ENCODE data around the gene ARPC1A.
"Not testable (repeated sequence)": the region's sequence is repeated elsewhere in the genome, so short reads cannot be mapped to it uniquely, and the experiment has no call there.

ARPC1A gene

DNA sequence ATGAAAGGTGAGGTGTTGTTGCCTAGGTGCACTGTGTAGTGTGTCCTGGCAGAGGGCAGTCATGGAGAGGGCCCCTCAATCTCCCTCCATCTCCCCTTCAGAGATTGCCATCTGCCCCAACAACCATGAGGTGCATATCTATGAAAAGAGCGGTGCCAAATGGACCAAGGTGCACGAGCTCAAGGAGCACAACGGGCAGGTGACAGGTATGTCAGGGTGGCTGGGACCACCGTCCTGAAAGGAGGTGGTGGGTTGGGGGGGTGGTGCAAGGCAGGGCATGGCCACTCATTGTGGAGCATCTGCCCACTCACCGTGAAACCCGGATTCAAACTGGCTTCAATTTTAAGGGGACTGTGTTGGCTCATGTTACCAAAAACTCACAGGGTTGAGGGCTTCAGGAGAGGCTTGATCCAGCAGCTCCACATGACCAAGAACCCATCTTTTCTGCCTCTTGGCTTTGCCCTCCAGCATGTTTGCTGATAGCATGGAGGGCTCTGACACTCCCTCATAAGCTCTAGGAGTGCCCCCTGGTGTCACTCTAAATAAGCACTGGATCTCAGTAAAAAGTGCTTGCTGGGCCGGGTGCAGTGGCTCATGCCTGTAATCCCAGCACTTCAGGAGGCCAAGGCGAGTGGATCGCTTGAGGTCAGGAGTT, 61.0 kb downstream of the ARPC1A start:
- H3K36me3 ChIP-seq (ENCODE audit: control insufficient read depth, insufficient read depth, low read length) = no peaks in the 10 kb centered on the region

DNA sequence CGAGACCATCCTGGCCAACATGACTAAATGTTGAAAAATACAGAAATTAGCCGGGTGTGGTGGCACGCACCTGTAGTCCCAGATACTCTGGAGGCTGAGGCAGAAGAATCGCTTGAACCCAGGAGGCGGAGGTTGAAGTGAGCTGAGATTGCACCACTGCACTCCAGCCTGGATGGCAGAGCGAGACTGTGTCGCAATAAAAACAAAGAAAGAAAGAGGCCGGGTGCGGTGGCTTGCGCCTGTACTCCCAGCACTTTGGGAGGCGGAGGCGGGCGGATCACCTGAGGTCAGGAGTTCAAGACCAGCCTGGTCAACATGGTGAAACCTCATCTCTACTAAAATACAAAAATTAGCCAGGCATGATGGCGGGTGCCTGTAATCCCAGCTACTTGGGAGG, 61.5 kb downstream of the ARPC1A start:
- H3K79me2 ChIP-seq; H3K27me3 ChIP-seq (ENCODE audit: control insufficient read depth, insufficient read depth, low read length); H3K9ac ChIP-seq; H2AFZ ChIP-seq; H3K9me3 ChIP-seq (ENCODE audit: control insufficient read depth, low read length); H3K4me1 ChIP-seq; H3K36me3 ChIP-seq (ENCODE audit: control insufficient read depth, insufficient read depth, low read length); H3K27ac ChIP-seq; H3K4me3 ChIP-seq (ENCODE audit: low read depth, low read length); H3K4me2 ChIP-seq (ENCODE audit: low read length): not testable (repeated sequence)

More for the DNA sequence above, 61.0 kb downstream of the ARPC1A start:
- Histone ChIP-seq H3K27ac (no peak overlapping the region), H2AFZ (no peak overlapping the region), H3K4me2 (ENCODE audit: low read length) (no peak overlapping the region), H3K79me2 (peaks cover 2% of the 10 kb centered on the region), H3K9ac (no peak overlapping the region), H3K4me1 (no peaks in the 10 kb centered on the region), H3K27me3 (ENCODE audit: control insufficient read depth, insufficient read depth, low read length) (no peaks in the 10 kb centered on the region), H3K4me3 (ENCODE audit: low read depth, low read length) (no peak overlapping the region), H3K9me3 (ENCODE audit: control insufficient read depth, low read length) (no peaks in the 10 kb centered on the region)
- TF ChIP-seq, protein P1, sequence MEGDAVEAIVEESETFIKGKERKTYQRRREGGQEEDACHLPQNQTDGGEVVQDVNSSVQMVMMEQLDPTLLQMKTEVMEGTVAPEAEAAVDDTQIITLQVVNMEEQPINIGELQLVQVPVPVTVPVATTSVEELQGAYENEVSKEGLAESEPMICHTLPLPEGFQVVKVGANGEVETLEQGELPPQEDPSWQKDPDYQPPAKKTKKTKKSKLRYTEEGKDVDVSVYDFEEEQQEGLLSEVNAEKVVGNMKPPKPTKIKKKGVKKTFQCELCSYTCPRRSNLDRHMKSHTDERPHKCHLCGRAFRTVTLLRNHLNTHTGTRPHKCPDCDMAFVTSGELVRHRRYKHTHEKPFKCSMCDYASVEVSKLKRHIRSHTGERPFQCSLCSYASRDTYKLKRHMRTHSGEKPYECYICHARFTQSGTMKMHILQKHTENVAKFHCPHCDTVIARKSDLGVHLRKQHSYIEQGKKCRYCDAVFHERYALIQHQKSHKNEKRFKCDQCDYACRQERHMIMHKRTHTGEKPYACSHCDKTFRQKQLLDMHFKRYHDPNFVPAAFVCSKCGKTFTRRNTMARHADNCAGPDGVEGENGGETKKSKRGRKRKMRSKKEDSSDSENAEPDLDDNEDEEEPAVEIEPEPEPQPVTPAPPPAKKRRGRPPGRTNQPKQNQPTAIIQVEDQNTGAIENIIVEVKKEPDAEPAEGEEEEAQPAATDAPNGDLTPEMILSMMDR (IDR thresholded peaks at IDR 0.05) = no peak

DNA sequence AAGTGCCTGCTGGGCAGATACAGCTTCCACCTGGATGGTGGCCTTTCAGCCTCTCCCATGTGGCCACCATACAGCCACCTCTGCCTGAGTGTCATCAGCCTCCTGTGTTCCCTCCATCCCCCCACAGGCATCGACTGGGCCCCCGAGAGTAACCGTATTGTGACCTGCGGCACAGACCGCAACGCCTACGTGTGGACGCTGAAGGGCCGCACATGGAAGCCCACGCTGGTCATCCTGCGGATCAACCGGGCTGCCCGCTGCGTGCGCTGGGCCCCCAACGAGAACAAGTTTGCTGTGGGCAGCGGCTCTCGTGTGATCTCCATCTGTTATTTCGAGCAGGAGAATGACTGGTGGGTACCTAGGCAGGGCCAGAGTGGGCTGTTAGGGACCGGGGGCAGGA, 62.2 kb downstream of the ARPC1A start:
- Histone ChIP-seq H3K9ac (no peak overlapping the region), H3K4me3 (ENCODE audit: low read depth, low read length) (no peak overlapping the region), H2AFZ (no peak overlapping the region), H3K79me2 (peaks cover 2% of the 10 kb centered on the region), H3K4me2 (ENCODE audit: low read length) (no peak overlapping the region), H3K27ac (no peak overlapping the region), H3K9me3 (ENCODE audit: control insufficient read depth, low read length) (no peaks in the 10 kb centered on the region), H3K27me3 (ENCODE audit: control insufficient read depth, insufficient read depth, low read length) (no peaks in the 10 kb centered on the region), H3K36me3 (ENCODE audit: control insufficient read depth, insufficient read depth, low read length) (no peaks in the 10 kb centered on the region), H3K4me1 (peaks cover 5% of the 10 kb centered on the region)
- TF ChIP-seq, protein P1 (IDR thresholded peaks at IDR 0.05) = no peak

DNA sequence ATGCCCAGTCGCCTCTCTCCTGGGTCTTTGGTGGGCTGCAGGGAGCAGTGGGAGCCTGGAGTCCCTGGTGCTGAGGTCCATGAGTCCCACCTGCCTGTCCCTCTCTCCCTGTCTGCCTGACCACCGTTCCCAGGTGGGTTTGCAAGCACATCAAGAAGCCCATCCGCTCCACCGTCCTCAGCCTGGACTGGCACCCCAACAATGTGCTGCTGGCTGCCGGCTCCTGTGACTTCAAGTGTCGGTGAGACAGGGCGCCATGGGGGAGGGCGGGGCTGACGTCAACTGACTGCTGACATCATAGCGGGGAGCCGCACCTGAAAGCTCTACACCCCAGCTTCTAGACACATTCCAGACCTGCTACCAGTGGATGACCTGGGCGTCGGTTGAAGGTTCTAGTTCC, 64.1 kb downstream of the ARPC1A start:
- Histone ChIP-seq H3K4me2 (ENCODE audit: low read length) (no peak overlapping the region), H3K9ac (no peak overlapping the region), H3K27ac (no peak overlapping the region), H2AFZ (no peak overlapping the region), H3K36me3 (ENCODE audit: control insufficient read depth, insufficient read depth, low read length) (no peaks in the 10 kb centered on the region), H3K9me3 (ENCODE audit: control insufficient read depth, low read length) (no peaks in the 10 kb centered on the region), H3K4me1 (peaks cover 5% of the 10 kb centered on the region), H3K4me3 (ENCODE audit: low read depth, low read length) (no peak overlapping the region), H3K79me2 (no peaks in the 10 kb centered on the region), H3K27me3 (ENCODE audit: control insufficient read depth, insufficient read depth, low read length) (no peaks in the 10 kb centered on the region)
- TF ChIP-seq, protein P1 (IDR thresholded peaks at IDR 0.05) = no peak

DNA sequence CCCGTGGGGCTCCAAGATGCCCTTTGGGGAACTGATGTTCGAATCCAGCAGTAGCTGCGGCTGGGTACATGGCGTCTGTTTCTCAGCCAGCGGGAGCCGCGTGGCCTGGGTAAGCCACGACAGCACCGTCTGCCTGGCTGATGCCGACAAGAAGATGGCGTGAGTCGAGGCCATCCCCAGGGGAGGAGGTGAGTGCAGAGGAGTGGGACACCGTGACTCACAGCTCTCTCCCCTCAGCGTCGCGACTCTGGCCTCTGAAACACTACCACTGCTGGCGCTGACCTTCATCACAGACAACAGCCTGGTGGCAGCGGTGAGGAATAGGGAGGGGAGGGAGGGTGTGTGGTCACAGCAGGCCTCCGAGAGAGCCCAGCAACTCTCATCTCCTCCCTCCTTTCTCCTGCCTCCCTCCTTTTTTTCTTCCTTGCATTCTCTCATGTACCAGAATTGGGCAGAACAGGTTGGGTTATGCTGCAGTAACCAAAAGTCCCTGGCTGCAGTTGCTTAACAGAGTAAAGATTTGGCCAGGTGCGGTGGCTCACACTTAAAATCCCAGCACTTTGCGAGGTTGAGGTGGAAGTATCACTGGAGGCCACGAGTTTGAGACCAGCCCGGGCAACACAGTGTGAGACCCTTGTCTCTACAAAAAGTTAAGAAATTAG, 65.4 kb downstream of the ARPC1A start:
- no peaks in the 10 kb centered on the region for H3K27me3 ChIP-seq (ENCODE audit: control insufficient read depth, insufficient read depth, low read length)
- H3K4me3 ChIP-seq (ENCODE audit: low read depth, low read length) = no peak overlapping the region
- H3K4me2 ChIP-seq (ENCODE audit: low read length) = no peak overlapping the region
- H3K9ac ChIP-seq = no peak overlapping the region
- no peaks in the 10 kb centered on the region for H3K9me3 ChIP-seq (ENCODE audit: control insufficient read depth, low read length)
- H3K36me3 ChIP-seq (ENCODE audit: control insufficient read depth, insufficient read depth, low read length) = no peaks in the 10 kb centered on the region
- H3K27ac ChIP-seq = no peak overlapping the region
- no peak overlapping the region for H2AFZ ChIP-seq
- H3K79me2 ChIP-seq = no peaks in the 10 kb centered on the region
- TF ChIP-seq, protein P1 (IDR thresholded peaks at IDR 0.05) = no peak
- peaks cover 5% of the 10 kb centered on the region for H3K4me1 ChIP-seq

All from parathyroid adenoma (tissue), 2 donors.